Skeletal muscle tissue (tissue), 4 donors: ENCODE results near the gene PSTK. TPM values are rescaled to one million over a fixed set of nuclear protein-coding genes. Genes with fewer than 3 reads are reported as not detected.

Source experiments
- H3K27ac ChIP-seq: one replicate; pipeline ENCODE4 v1.7.0; 2013; ENCODE audit warnings: mild to moderate bottlenecking, low read depth, low read length, inconsistent platforms
- H3K27me3 ChIP-seq, 3 donors: one replicate each; pipeline ENCODE4 v1.7.0; 2013; ENCODE audit warnings: low read length in 3 of 3; ENCODE audit not compliant: control insufficient read depth in 3 of 3, insufficient read depth in 3 of 3
- H3K36me3 ChIP-seq, 3 donors: one replicate each; pipeline ENCODE4 v1.7.0; 2013; ENCODE audit warnings: low read length in 3 of 3; ENCODE audit not compliant: control insufficient read depth in 3 of 3, insufficient read depth in 3 of 3
- H3K4me1 ChIP-seq, 3 donors: one replicate each; pipeline ENCODE4 v1.7.0; 2013; ENCODE audit warnings: low read length in 3 of 3, mild to moderate bottlenecking in 3 of 3; ENCODE audit not compliant: control insufficient read depth in 3 of 3, insufficient read depth in 3 of 3
- H3K4me3 ChIP-seq, 3 donors: one replicate each; pipeline ENCODE4 v1.7.0; 2013; ENCODE audit warnings: low read length in 3 of 3
- H3K9ac ChIP-seq, 3 donors: one replicate each; pipeline ENCODE4 v1.7.0; 2013; ENCODE audit warnings: low read length in 3 of 3, mild to moderate bottlenecking in 3 of 3, moderate library complexity in 2 of 3, low read depth in 1 of 3
- H3K9me3 ChIP-seq, 3 donors: one replicate each; pipeline ENCODE4 v1.7.0; 2013; ENCODE audit warnings: low read length in 3 of 3; ENCODE audit not compliant: control insufficient read depth in 3 of 3
- total RNA-seq: library from RNA; depleted of rRNA; stranded (reverse); fragments of >200 nt; gene quantifications from one replicate; pipeline ENCODE4 v1.2.3, GENCODE V29; 2014
- donor health status: Osteomylitis.

PSTK gene
- total RNA-seq, 1 donor from 2014 or later: 5.7 TPM

DNA sequence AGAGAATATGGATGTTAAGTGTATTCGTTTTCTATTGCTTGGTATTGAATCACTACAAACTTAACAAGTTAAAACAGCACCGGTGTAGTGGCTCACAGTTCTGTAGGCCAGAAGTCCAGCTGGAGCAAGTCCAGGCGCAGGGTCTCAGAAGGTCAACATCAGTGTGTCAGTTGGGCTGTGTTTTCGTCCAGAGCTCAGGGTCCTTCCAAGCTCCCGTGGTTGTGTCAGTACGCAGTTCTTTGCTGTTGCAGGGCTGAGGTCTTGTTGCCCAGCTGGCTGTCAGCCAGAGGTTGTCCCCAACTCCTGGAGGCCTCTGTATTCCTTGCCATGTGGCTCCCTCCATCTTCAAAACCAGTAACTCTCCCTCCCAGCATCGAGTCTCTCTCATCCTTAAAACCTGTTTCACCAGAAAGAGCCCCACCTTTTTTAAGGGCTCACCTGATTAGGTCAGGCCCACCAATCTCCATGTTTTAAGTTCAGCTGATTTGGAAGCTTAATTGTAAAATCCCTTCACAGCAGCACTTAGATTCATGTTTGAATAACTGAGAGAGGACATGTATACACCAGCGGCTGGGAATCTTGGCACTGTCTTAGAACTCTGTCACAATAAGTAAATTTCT lies 55.4 kb downstream of the PSTK start:
- no peak overlapping the region for H3K9ac ChIP-seq
- H3K4me1 ChIP-seq: peaks cover 0 to 4% (median 0%) of the 10 kb centered on the region in 3 donors
- no peaks in the 10 kb centered on the region for H3K27me3 ChIP-seq
- H3K27ac ChIP-seq: no peak overlapping the region
- no peak overlapping the region for H3K4me3 ChIP-seq
- H3K9me3 ChIP-seq: no peaks in the 10 kb centered on the region
- peaks cover 11 to 13% (median 12%) of the 10 kb centered on the region in 3 donors for H3K36me3 ChIP-seq

- H3K27me3 ChIP-seq: no peaks in the 10 kb centered on the region
- no peak overlapping the region for H3K4me3 ChIP-seq
- H3K36me3 ChIP-seq: peaks cover 13 to 21% (median 19%) of the 10 kb centered on the region in 3 donors
- no peaks in the 10 kb centered on the region for H3K9me3 ChIP-seq
- peak overlapping the region in 1 of 3 donors; percentile 10 for H3K9ac ChIP-seq
- no peak overlapping the region for H3K27ac ChIP-seq
- peaks cover 0 to 4% (median 0%) of the 10 kb centered on the region in 3 donors for H3K4me1 ChIP-seq
These were observed 58.8 kb downstream of the PSTK start for GRCh38 chr10:123038782-123039631.

DNA sequence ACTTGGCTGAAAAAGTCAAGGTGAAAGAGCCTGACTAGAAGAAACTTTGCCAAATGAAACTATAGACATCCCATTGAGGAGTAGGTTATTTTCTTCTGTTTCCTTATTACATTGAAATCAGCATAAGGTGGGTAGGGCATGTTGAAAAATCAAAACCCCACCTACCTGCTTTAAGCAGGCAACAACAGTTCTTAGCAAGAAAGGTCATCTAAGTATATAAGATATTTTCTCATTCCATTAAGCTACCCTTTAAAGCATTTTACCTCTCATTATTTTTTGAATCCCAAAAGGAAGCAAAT lies 59.4 kb downstream of the PSTK start:
- Histone ChIP-seq H3K4me1 (peaks cover 0 to 4% (median 0%) of the 10 kb centered on the region in 3 donors), H3K4me3 (no peak overlapping the region), H3K36me3 (peaks cover 13 to 22% (median 21%) of the 10 kb centered on the region in 3 donors), H3K9ac (no peak overlapping the region), H3K27me3 (no peaks in the 10 kb centered on the region), H3K27ac (no peak overlapping the region), H3K9me3 (no peaks in the 10 kb centered on the region)

Other genes starting within 250 kb of the PSTK start
- gene CUZD1, start 134.5 kb upstream of the PSTK start, total RNA-seq: 0.52 TPM
- 1.0 TPM for gene FAM24B, start 100.8 kb upstream of the PSTK start, total RNA-seq
- gene FAM24A, start 69.8 kb upstream of the PSTK start, total RNA-seq: not detected
- 12.5 TPM for gene C10orf88, start 26.2 kb upstream of the PSTK start, total RNA-seq
- 4.7 TPM for gene IKZF5, start 28.4 kb downstream of the PSTK start, total RNA-seq
- 6.8 TPM for gene ACADSB, start 28.6 kb downstream of the PSTK start, total RNA-seq
- gene HMX3, start 155.6 kb downstream of the PSTK start, total RNA-seq: not detected
- gene HMX2, start 167.7 kb downstream of the PSTK start, total RNA-seq: not detected
- 36.5 TPM for gene BUB3, start 174.0 kb downstream of the PSTK start, total RNA-seq